ENCODE measurements around the gene RAP1GAP2. TPM values are rescaled to one million over a fixed set of nuclear protein-coding genes. Genes with fewer than 3 reads are reported as not detected.
A peak's percentile ranks its signal among the peaks of the same experiment; 100 is the strongest.

RAP1GAP2 gene
- total and polyA plus RNA-seq, 5 donors, result 29.7 to 62.1 (median 43.7) TPM

DNA sequence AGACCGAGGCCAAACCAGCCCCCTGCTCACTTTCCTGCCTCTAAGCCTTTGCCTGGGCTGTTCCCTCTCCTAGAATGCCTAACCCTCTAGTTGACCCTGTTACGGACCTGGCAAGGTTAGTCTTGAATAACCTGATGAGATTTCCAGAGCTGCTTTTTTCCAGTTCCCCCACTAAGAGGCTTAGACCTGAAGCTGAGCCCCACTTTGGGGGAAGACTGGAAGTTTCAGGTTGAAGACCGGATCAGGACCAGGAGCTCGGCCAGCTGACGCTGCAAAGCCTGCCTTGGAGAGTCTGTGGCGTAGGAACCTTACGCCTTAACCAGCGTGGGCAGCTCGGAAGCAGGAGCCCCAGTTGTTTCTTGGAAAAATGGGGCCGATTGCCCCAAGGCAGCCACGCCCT is 137.4 kb downstream of the RAP1GAP2 start:
- Histone ChIP-seq H3K27me3 (ENCODE audit: control insufficient read depth, insufficient read depth) (no peaks in the 10 kb centered on the region), H3K9me3 (ENCODE audit: control insufficient read depth, low read length) (no peaks in the 10 kb centered on the region), H3K4me3 (ENCODE audit: low read length) (no peak overlapping the region), H3K27ac (ENCODE audit: low read length) (no peak overlapping the region), H3K4me1 (ENCODE audit: control insufficient read depth, insufficient read depth, low read length) (peaks cover 2% of the 10 kb centered on the region)
- intact Hi-C loops (cut with DNase I), result loop anchor here in 2 of 4 donors (5.0 to 10.0 kb wide), 2 partner anchors 79 to 81 kb away; no protein-coding TSS in a partner anchor
- 96% methylated on average over 11 of the region's 11 CpGs for WGBS
- no peak for ATAC-seq
- no peak for DNase-seq

- DNase-seq (peak in 1 of 3 donors; percentile 17), ATAC-seq (no peak)
- H3K9me3 ChIP-seq (ENCODE audit: control insufficient read depth, low read length), result no peaks in the 10 kb centered on the region
- no peak overlapping the region for H3K4me3 ChIP-seq (ENCODE audit: low read length)
- no peak overlapping the region for H3K27ac ChIP-seq (ENCODE audit: low read length)
- H3K4me1 ChIP-seq (ENCODE audit: control insufficient read depth, insufficient read depth, low read length), result peaks cover 2% of the 10 kb centered on the region
- intact Hi-C loops (cut with DNase I), result loop anchor here in 1 of 4 donors (10.0 kb wide), 1 partner anchor 81 kb away; no protein-coding TSS in a partner anchor
- 77% methylated on average over 21 of the region's 21 CpGs for WGBS
- H3K27me3 ChIP-seq (ENCODE audit: control insufficient read depth, insufficient read depth), result no peaks in the 10 kb centered on the region
These were observed 139.4 kb downstream of the RAP1GAP2 start for GRCh38 chr17:2935632-2936031.

DNA sequence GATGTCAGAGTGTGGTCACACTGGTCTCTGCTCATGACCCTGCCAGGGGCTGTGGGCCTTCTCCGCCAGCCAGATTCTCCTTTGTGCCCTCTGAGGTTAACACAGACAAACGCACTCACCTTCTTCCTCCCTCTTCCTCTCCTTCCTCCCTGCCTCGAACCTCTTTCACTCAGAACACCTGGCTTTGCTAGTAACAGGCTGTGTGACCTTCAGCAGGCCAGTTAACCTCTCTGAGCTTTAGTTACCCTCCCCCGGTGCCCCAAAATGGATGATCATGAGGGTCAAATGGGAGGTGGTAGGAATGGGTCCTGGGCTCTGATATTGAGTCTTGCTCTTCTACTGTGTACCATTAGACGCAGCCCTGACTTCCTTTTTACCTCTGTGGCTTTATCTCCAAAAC is 140.1 kb downstream of the RAP1GAP2 start:
- no peaks in the 10 kb centered on the region for H3K9me3 ChIP-seq (ENCODE audit: control insufficient read depth, low read length)
- WGBS, result 87% methylated on average over 5 of the region's 5 CpGs

DNA sequence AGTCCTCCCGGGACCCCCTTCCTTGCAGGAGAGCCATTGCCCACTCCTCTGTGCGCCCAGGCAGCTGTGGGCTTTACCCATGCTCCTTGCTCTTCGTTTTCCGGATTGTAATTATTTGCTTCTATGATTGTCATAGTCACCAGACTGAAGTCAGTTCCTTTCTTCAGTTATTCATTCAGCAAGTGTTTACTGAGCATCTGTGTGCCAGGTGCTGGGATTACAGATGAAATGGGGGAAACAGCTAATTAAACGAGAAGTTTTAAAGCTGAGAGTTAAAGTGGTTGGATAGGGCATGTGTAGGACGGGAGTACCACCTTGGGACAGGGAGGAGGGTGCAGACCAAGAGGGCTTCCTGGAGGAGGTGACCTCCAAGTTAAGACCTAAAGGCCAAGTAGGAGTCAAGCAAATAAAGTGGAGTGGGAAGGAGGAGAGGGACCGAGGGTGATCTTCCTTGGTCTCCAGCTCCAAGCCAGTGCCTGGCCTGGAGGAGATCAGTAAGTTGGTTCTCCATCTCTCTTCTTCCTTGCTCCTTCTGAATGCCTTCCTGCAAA is 140.6 kb downstream of the RAP1GAP2 start:
- H3K4me1 ChIP-seq (ENCODE audit: control insufficient read depth, insufficient read depth, low read length), result peaks cover 2% of the 10 kb centered on the region
- intact Hi-C loops (cut with DNase I), result loop anchor here in 1 of 4 donors (10.0 kb wide), 1 partner anchor 82 kb away; no protein-coding TSS in a partner anchor
- ATAC-seq, result no peak

More for the DNA sequence above, 140.1 kb downstream of the RAP1GAP2 start:
- DNase-seq (no peak), ATAC-seq (no peak)
- Histone ChIP-seq H3K27ac (ENCODE audit: low read length) (no peak overlapping the region), H3K4me3 (ENCODE audit: low read length) (no peak overlapping the region), H3K27me3 (ENCODE audit: control insufficient read depth, insufficient read depth) (no peaks in the 10 kb centered on the region), H3K4me1 (ENCODE audit: control insufficient read depth, insufficient read depth, low read length) (peaks cover 2% of the 10 kb centered on the region)
- intact Hi-C loops (cut with DNase I), result loop anchor here in 1 of 4 donors (10.0 kb wide), 1 partner anchor 82 kb away; no protein-coding TSS in a partner anchor

DNA sequence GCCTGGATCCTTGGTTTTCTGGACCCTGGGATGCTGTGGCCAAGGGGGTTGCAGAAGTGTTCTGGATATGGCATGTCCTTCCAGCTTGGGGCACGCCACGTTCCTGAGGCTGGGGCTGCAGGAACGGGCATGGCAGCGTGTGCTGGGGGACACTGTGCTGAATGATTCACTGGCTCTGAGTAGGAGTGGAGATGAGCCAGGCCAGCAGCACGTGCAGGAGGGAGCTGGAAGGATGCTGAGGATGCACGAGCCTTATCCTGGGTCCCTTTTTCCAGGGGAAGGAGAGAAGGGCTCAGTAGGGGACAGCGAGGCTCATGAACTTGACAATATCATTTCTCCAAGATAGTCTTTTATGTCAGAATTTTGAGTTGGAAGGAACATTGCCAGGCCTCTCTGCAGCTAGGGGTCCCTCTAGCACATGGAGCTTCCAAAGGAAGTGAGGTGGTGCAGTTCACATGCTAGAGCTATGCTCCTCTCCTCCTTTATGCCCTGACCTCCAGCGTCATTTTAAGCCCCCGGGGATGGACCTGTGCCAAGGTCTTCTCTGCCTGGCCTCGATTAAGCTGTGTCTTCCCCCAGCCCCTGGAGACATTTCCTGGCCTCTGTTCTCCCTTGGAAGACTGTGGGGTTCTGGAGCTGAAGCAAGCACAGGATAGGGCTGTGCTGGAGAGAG is 141.2 kb downstream of the RAP1GAP2 start:
- H3K27ac ChIP-seq (ENCODE audit: low read length), result no peak overlapping the region

More for the DNA sequence above, 140.6 kb downstream of the RAP1GAP2 start:
- Histone ChIP-seq H3K4me3 (ENCODE audit: low read length) (no peak overlapping the region), H3K27me3 (ENCODE audit: control insufficient read depth, insufficient read depth) (no peaks in the 10 kb centered on the region), H3K27ac (ENCODE audit: low read length) (no peak overlapping the region), H3K9me3 (ENCODE audit: control insufficient read depth, low read length) (no peaks in the 10 kb centered on the region)
- no peak for DNase-seq
- 90% methylated on average over 7 of the region's 7 CpGs for WGBS

GRCh38 chr17:2939714-2940351 is 143.6 kb downstream of the RAP1GAP2 start:
- H3K4me1 ChIP-seq (ENCODE audit: control insufficient read depth, insufficient read depth, low read length), result peaks cover 2% of the 10 kb centered on the region
- H3K9me3 ChIP-seq (ENCODE audit: control insufficient read depth, low read length), result no peaks in the 10 kb centered on the region
- intact Hi-C loops (cut with DNase I), result loop anchor here in 1 of 4 donors (10.0 kb wide), 1 partner anchor 85 kb away; no protein-coding TSS in a partner anchor
- DNase-seq, result peak in 1 of 3 donors; percentile 75
- H3K27ac ChIP-seq (ENCODE audit: low read length), result peak overlapping the region; percentile 55
- H3K4me3 ChIP-seq (ENCODE audit: low read length), result no peak overlapping the region
- 66% methylated on average over 26 of the region's 26 CpGs for WGBS
- no peaks in the 10 kb centered on the region for H3K27me3 ChIP-seq (ENCODE audit: control insufficient read depth, insufficient read depth)
- ATAC-seq, result no peak

More for the DNA sequence above, 141.2 kb downstream of the RAP1GAP2 start:
- 39% methylated on average over 10 of the region's 10 CpGs for WGBS
- H3K27me3 ChIP-seq (ENCODE audit: control insufficient read depth, insufficient read depth), result no peaks in the 10 kb centered on the region
- ATAC-seq (no peak), DNase-seq (no peak)
- H3K4me1 ChIP-seq (ENCODE audit: control insufficient read depth, insufficient read depth, low read length), result peaks cover 2% of the 10 kb centered on the region
- H3K9me3 ChIP-seq (ENCODE audit: control insufficient read depth, low read length), result no peaks in the 10 kb centered on the region
- intact Hi-C loops (cut with DNase I), result loop anchor here in 1 of 4 donors (10.0 kb wide), 1 partner anchor 83 kb away; no protein-coding TSS in a partner anchor
- no peak overlapping the region for H3K4me3 ChIP-seq (ENCODE audit: low read length)

DNA sequence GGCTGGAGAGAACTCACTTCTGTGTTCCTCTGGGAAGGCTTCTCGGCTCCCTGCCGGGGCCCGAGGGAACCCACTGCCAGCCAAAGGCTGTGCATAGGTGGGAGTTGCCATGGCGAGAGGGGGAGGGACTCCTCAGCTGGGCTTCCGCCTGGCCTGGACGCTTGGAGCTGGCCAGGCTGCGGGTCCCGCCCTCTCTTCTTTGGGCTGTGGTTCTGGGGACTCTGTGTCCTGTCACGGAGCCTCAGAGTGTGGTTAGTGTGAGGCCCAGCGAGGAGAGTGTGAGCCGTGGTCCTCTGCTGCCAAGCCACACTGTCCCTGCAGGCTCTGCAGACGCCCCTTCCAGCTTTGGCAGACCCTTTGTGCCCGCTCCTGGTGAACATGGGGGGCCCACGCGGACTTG is 144.1 kb downstream of the RAP1GAP2 start:
- H3K4me1 ChIP-seq (ENCODE audit: control insufficient read depth, insufficient read depth, low read length), result peaks cover 2% of the 10 kb centered on the region
- H3K4me3 ChIP-seq (ENCODE audit: low read length), result no peak overlapping the region
- intact Hi-C loops (cut with DNase I), result no loop called here
- ATAC-seq (peak; percentile 94 to 96), DNase-seq (peak; percentile 72 to 90 (median 88))
- 41% methylated on average over 15 of the region's 15 CpGs for WGBS
- H3K9me3 ChIP-seq (ENCODE audit: control insufficient read depth, low read length), result no peaks in the 10 kb centered on the region
- H3K27ac ChIP-seq (ENCODE audit: low read length), result peak overlapping the region; percentile 78
- no peaks in the 10 kb centered on the region for H3K27me3 ChIP-seq (ENCODE audit: control insufficient read depth, insufficient read depth)

DNA sequence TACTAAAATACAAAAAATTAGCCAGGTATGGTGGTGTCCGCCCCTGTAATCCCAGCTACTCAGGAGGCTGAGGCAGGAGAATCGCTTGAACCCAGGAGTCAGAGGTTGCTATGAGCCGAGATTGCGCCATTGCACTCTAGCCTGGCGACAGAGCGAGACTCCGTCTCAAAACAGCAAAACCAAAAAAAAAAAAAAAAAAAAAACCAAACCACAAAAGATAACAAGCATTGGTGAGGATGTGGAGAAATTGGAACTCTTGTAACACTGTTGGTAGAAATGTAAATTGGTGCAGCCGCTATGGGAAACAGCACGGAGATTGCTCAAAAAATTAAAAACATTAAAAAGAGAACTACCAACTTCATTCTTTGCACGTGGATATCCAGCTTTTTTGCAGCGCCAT is 147.7 kb downstream of the RAP1GAP2 start:
- Histone ChIP-seq H3K4me1 (ENCODE audit: control insufficient read depth, insufficient read depth, low read length) (peaks cover 3% of the 10 kb centered on the region), H3K9me3 (ENCODE audit: control insufficient read depth, low read length) (no peaks in the 10 kb centered on the region), H3K4me3 (ENCODE audit: low read length) (no peak overlapping the region), H3K27ac (ENCODE audit: low read length) (no peak overlapping the region), H3K27me3 (ENCODE audit: control insufficient read depth, insufficient read depth) (no peaks in the 10 kb centered on the region)
- DNase-seq, result no peak
- 83% methylated on average over 11 of the region's 11 CpGs for WGBS
- intact Hi-C loops (cut with DNase I), result no loop called here
- no peak for ATAC-seq

GRCh38 chr17:2945299-2945698 is 149.1 kb downstream of the RAP1GAP2 start:
- no peaks in the 10 kb centered on the region for H3K9me3 ChIP-seq (ENCODE audit: control insufficient read depth, low read length)
- DNase-seq (no peak), ATAC-seq (no peak)
- no peak overlapping the region for H3K27ac ChIP-seq (ENCODE audit: low read length)
- intact Hi-C loops (cut with DNase I), result no loop called here
- H3K4me3 ChIP-seq (ENCODE audit: low read length), result no peak overlapping the region
- H3K4me1 ChIP-seq (ENCODE audit: control insufficient read depth, insufficient read depth, low read length), result peaks cover 3% of the 10 kb centered on the region
- 38% methylated on average over 2 of the region's 2 CpGs for WGBS
- H3K27me3 ChIP-seq (ENCODE audit: control insufficient read depth, insufficient read depth), result no peaks in the 10 kb centered on the region

GRCh38 chr17:2946144-2946543 is 149.9 kb downstream of the RAP1GAP2 start:
- Histone ChIP-seq H3K4me3 (ENCODE audit: low read length) (no peak overlapping the region), H3K27ac (ENCODE audit: low read length) (peak overlapping the region; percentile 43), H3K4me1 (ENCODE audit: control insufficient read depth, insufficient read depth, low read length) (peaks cover 3% of the 10 kb centered on the region), H3K9me3 (ENCODE audit: control insufficient read depth, low read length) (no peaks in the 10 kb centered on the region), H3K27me3 (ENCODE audit: control insufficient read depth, insufficient read depth) (no peaks in the 10 kb centered on the region)
- 43% methylated on average over 7 of the region's 7 CpGs for WGBS
- ATAC-seq (peak; percentile 52 to 74), DNase-seq (no peak)
- intact Hi-C loops (cut with DNase I), result no loop called here

- WGBS, result 88% methylated on average over 15 of the region's 15 CpGs
- no peak for DNase-seq
These were observed 151.3 kb downstream of the RAP1GAP2 start for GRCh38 chr17:2947588-2947950.

More at GRCh38 chr17:2947588-2947950, 151.3 kb downstream of the RAP1GAP2 start:
- Histone ChIP-seq H3K4me3 (ENCODE audit: low read length) (no peak overlapping the region), H3K27me3 (ENCODE audit: control insufficient read depth, insufficient read depth) (no peaks in the 10 kb centered on the region), H3K4me1 (ENCODE audit: control insufficient read depth, insufficient read depth, low read length) (peaks cover 3% of the 10 kb centered on the region), H3K9me3 (ENCODE audit: control insufficient read depth, low read length) (no peaks in the 10 kb centered on the region), H3K27ac (ENCODE audit: low read length) (no peak overlapping the region)
- intact Hi-C loops (cut with DNase I), result no loop called here
- no peak for ATAC-seq
